CD4-positive, alpha-beta T cell (primary cell): ENCODE data around the gene GPR176. TPM values are rescaled to one million over a fixed set of nuclear protein-coding genes. Genes with fewer than 3 reads are reported as not detected.

ENCODE experiments used
- ATAC-seq: fragments of 200-7000 bp; cut with Tn5 transposase; one replicate; pipeline ENCODE4 v1.10.0; 2022; ENCODE audit warnings: mild to moderate bottlenecking; ENCODE audit not compliant: poor library complexity
- CTCF ChIA-PET: fragments of 350-600 bp; sonication (Branson Sonifier 250); formaldehyde crosslinking; loops from one replicate; lab custom pipeline; 2021; ENCODE audit warnings: antibody characterized with exemption, inconsistent platforms; lab: Charles Lee
- POLR2A ChIA-PET: fragments of 350-600 bp; sonication (Branson Sonifier 250); formaldehyde crosslinking; loops from one replicate; lab custom pipeline; 2021; ENCODE audit warnings: antibody characterized with exemption, inconsistent platforms; lab: Charles Lee
- DNase-seq, 14 experiments: peaks; one replicate each; pipeline ENCODE4 v3.0.0-alpha.2; 2013 to 2020; ENCODE audit warnings: mixed read lengths in 2 of 14
- H3K27ac ChIP-seq, 2 donors: one replicate each; pipeline versions ENCODE4 v1.5.1 to v1.7.0; 2013; ENCODE audit warnings: low read length in 2 of 2, low read depth in 1 of 2, mild to moderate bottlenecking in 1 of 2
- H3K27me3 ChIP-seq, 2 experiments: 1 replicate in 1 of 2; 2 replicates in 1 of 2; pipeline versions ENCODE4 v1.6.1 to v1.7.0; 2013; ENCODE audit warnings: low read length in 2 of 2, control low read depth in 1 of 2, mild to moderate bottlenecking in 1 of 2, moderate library complexity in 1 of 2; ENCODE audit not compliant: insufficient read depth in 2 of 2, control insufficient read depth in 1 of 2
- H3K36me3 ChIP-seq: one replicate; pipeline ENCODE4 v1.6.1; 2013; ENCODE audit warnings: low read length, control low read depth; ENCODE audit not compliant: insufficient read depth
- H3K4me1 ChIP-seq: one replicate; pipeline ENCODE4 v1.6.1; 2013; ENCODE audit warnings: low read length, control low read depth; ENCODE audit not compliant: insufficient read depth
- H3K4me3 ChIP-seq: one replicate; pipeline ENCODE4 v1.5.1; 2013; ENCODE audit warnings: mild to moderate bottlenecking, low read length, moderate library complexity
- H3K9me3 ChIP-seq, 2 experiments: 1 replicate in 1 of 2; 2 replicates in 1 of 2; pipeline versions ENCODE4 v1.6.1 to v1.7.0; 2013; ENCODE audit warnings: low read length in 2 of 2, mild to moderate bottlenecking in 2 of 2, control low read depth in 1 of 2, moderate library complexity in 1 of 2; ENCODE audit not compliant: control insufficient read depth in 1 of 2, insufficient read depth in 1 of 2
- H3K27ac Mint-ChIP-seq: one replicate; pipeline ENCODE4 v1.8.0; 2020; ENCODE audit warnings: mixed read lengths
- H3K27me3 Mint-ChIP-seq: one replicate; pipeline ENCODE4 v1.8.0; 2021; ENCODE audit warnings: mixed read lengths
- H3K36me3 Mint-ChIP-seq: one replicate; pipeline ENCODE4 v1.8.0; 2021; ENCODE audit warnings: low read depth, mixed read lengths
- H3K4me1 Mint-ChIP-seq: one replicate; pipeline ENCODE4 v1.8.0; 2021; ENCODE audit warnings: low read depth, mixed read lengths
- H3K4me3 Mint-ChIP-seq: one replicate; pipeline ENCODE4 v1.8.0; 2020; ENCODE audit warnings: mild to moderate bottlenecking, mixed read lengths
- H3K9me3 Mint-ChIP-seq: one replicate; pipeline ENCODE4 v1.8.0; 2020; ENCODE audit warnings: mixed read lengths
- CTCF ChIP-seq: fragments of 200-600 bp; IDR thresholded peaks from one replicate; pipeline ENCODE4 v1.8.0; 2022; ENCODE audit warnings: antibody characterized with exemption, mild to moderate bottlenecking
- intact Hi-C, 2 experiments: fragments of 100-400 bp; cut with DNase I in 1 of 2; cut with micrococcal nuclease in 1 of 2; formaldehyde crosslinking; loops; one replicate each; pipeline versions ENCODE4 v1.15.1 to v1.9.0; 2023 to 2025; cut with DNase I, micrococcal nuclease
- total RNA-seq, 174 experiments: library from RNA in 2 of 174; stranded (reverse) in 2 of 174; gene quantifications; one replicate each; pipeline ENCODE4 v1.2.3 and lab custom pipeline; 2021 to 2026

Gene GPR176
- total RNA-seq, 2 experiments from 2014 or later = not detected

- Mint-ChIP-seq H3K4me3 (no peak overlapping the region), H3K4me1 (no peaks in the 10 kb centered on the region), H3K36me3 (no peaks in the 10 kb centered on the region), H3K9me3 (no peaks in the 10 kb centered on the region), H3K27ac (no peak overlapping the region), H3K27me3 (peaks cover 23% of the 10 kb centered on the region)
- Histone ChIP-seq H3K4me1 (no peaks in the 10 kb centered on the region), H3K36me3 (no peaks in the 10 kb centered on the region), H3K9me3 (no peaks in the 10 kb centered on the region), H3K27ac (no peak overlapping the region), H3K4me3 (no peak overlapping the region), H3K27me3 (no peaks in the 10 kb centered on the region)
- TF ChIP-seq CTCF = no peak
- ChIA-PET CTCF (no interaction called here), POLR2A (no interaction called here)
- intact Hi-C loops = loop anchor here in 1 of 2 experiments (10.0 kb wide), 1 partner anchor 1308 kb away; no protein-coding TSS in a partner anchor
- no peak for DNase-seq
- ATAC-seq = no peak
Observed at GRCh38 chr15:39752991-39753390, 167.1 kb downstream of the GPR176 start.

DNA sequence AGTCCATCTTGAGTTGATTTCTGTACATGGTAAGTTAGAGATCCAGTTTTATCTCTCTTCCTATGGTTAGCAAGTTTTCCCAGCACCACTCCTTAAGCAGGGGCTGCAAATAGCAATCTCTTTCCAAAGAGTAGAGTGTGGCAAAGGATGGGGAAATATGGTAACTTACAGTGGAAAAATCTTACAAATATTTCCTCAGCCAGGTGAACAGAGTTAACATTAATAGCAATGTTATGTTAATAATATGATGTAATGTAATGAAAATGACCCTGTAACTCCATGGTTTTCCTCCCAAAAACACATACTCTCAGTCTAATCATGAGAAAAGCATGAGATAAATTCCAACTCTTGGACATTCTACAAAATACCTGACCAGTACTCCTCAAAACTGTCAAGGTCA is 167.8 kb downstream of the GPR176 start:
- intact Hi-C loops = loop anchor here in 1 of 2 experiments (10.0 kb wide), 1 partner anchor 1307 kb away; no protein-coding TSS in a partner anchor
- Histone ChIP-seq H3K4me1 (no peaks in the 10 kb centered on the region), H3K36me3 (no peaks in the 10 kb centered on the region), H3K9me3 (no peaks in the 10 kb centered on the region), H3K27me3 (no peaks in the 10 kb centered on the region), H3K4me3 (no peak overlapping the region), H3K27ac (no peak overlapping the region)
- POLR2A ChIA-PET = no interaction called here
- no peak for DNase-seq
- no peak for TF ChIP-seq CTCF
- Mint-ChIP-seq H3K9me3 (no peaks in the 10 kb centered on the region), H3K4me1 (no peaks in the 10 kb centered on the region), H3K27me3 (peaks cover 23% of the 10 kb centered on the region), H3K36me3 (no peaks in the 10 kb centered on the region), H3K4me3 (no peak overlapping the region), H3K27ac (no peak overlapping the region)
- no peak for ATAC-seq
- CTCF ChIA-PET = no interaction called here

Other genes with a start within 250 kb of the GPR176 start
- gene FSIP1, start 137.4 kb downstream of the GPR176 start, total RNA-seq = under 1 TPM; 0.22 to 0.34 TPM
- 10 to 100 TPM; 10.5 to 11.7 TPM for gene EIF2AK4, start 13.8 kb upstream of the GPR176 start, total RNA-seq
- 100 to 1,000 TPM; 120 to 126 TPM for gene SRP14, start 118.9 kb upstream of the GPR176 start, total RNA-seq
- 10 to 100 TPM; 13.5 to 13.9 TPM for gene BMF, start 188.6 kb upstream of the GPR176 start, total RNA-seq
- 1 to 10 TPM; 1.4 to 2.4 TPM for gene BUB1B, start 240.8 kb upstream of the GPR176 start, total RNA-seq